ENCODE results near the gene MC1R.

GRCh38 chr16:89912143-89912542 lies 6.5 kb upstream of the MC1R start:
- TF ChIP-seq POLR2AphosphoS5 (IDR thresholded peaks at IDR 0.05; ENCODE audit: low read depth, low read length) (no peak), POLR2A (IDR thresholded peaks at IDR 0.05; ENCODE audit: low read depth, low read length) (0 out of 2 replicates have a peak, but pooled peaks have one; percentile 4), TAF1 (IDR thresholded peaks at IDR 0.05; ENCODE audit: borderline replicate concordance, low read depth, low read length) (no peak)

Measured in GM12892 (cell line).